Pancreas (tissue), 10 donors: ENCODE data around the gene ZNF414. TPM values are rescaled to one million over a fixed set of nuclear protein-coding genes. Genes with fewer than 3 reads are reported as not detected.

Experiments used
- ATAC-seq, 4 donors: fragments of 200-7000 bp; cut with Tn5 transposase; one replicate each; pipeline versions ENCODE4 v1.8.0 to v1.9.1; 2020; ENCODE audit warnings: mild to moderate bottlenecking in 4 of 4, moderate library complexity in 4 of 4
- DNase-seq, 6 donors: peaks; one replicate each; pipeline ENCODE4 v3.0.0-alpha.2; 2020
- FAIRE-seq: peaks from 2 replicates; lab custom pipeline; 2012; peaks lifted over from hg19 to GRCh38; lab: Jason Lieb, UNC
- H3K27ac ChIP-seq, 4 donors: fragments of 200-600 bp; sonication (generic); 1 replicate in 3 of 4; 2 replicates in 1 of 4; pipeline versions ENCODE4 v1.5.0 to v1.8.0; 2020
- H3K27me3 ChIP-seq, 4 donors: fragments of 200-600 bp; one replicate each; pipeline ENCODE4 v1.8.0; 2021
- H3K36me3 ChIP-seq, 3 donors: fragments of 200-600 bp; sonication (generic) in 1 of 3; one replicate each; pipeline versions ENCODE4 v1.5.0 to v1.8.0; 2020 to 2021
- H3K4me1 ChIP-seq, 3 donors: fragments of 200-600 bp; one replicate each; pipeline ENCODE4 v1.8.0; 2021
- H3K4me3 ChIP-seq, 4 donors: fragments of 200-600 bp; sonication (generic) in 2 of 4; one replicate each; pipeline versions ENCODE4 v1.5.0 to v1.8.0; 2020 to 2021
- H3K9me3 ChIP-seq, 4 donors: fragments of 200-600 bp; one replicate each; pipeline ENCODE4 v1.8.0; 2021
- CTCF ChIP-seq, 4 donors: fragments of 200-600 bp; sonication (generic) in 3 of 4; IDR thresholded peaks; one replicate each; pipeline versions ENCODE4 v1.5.0 to v1.8.0; 2021; ENCODE audit warnings: antibody characterized with exemption in 4 of 4
- WGBS, 2 donors: extraction: QIAGEN DNeasy Blood & Tissue Kit; methylation state at CpG; one replicate each; pipeline ENCODE4 v1.1.7; 2013; 5-methylcytosine and 5-hydroxymethylcytosine counted together
- intact Hi-C, 3 donors: fragments of 100-400 bp; cut with DNase I; formaldehyde crosslinking; loops; one replicate each; pipeline versions ENCODE4 v1.11.1 to v1.14.2; 2022
- polyA plus RNA-seq, 2 donors: library from polyadenylated mRNA; stranded (reverse); fragments of 200-250 nt; gene quantifications; one replicate each; pipeline ENCODE4 v1.2.3, GENCODE V29; 2013
- total RNA-seq, 6 donors: library from RNA; stranded (reverse); fragmentation: NEBNext Ultra II Directional in 4 of 6; extraction: Animal tissue kit (Norgen Biotek cat#: 25700) in 4 of 6; gene quantifications; one replicate each; pipeline versions ENCODE4 v1.2.1 to v1.2.4, GENCODE V29; 2021 to 2023
- donor health status: healthy with polysubstance abuse.
- donor health status: DM: no; HTN: no; CAD: no; lungs with moderate emphysema.
- donor health status: DM: no; HTN: no; CAD: no.
- donor health status: control.
- donor health status: control.
- donor health status: Bipolar disorder and iron deficiency.
- donor health status: DM: yes; HTN: yes; CAD: no.
- donor health status: DM: no; HTN: no; CAD: no.
- donor health status: DM: no; HTN: no; CAD: no.
- donor health status: DM: yes; HTN: yes; CAD: no.

The ZNF414 gene
- total and polyA plus RNA-seq, 8 donors: 7.3 to 36.9 (median 13.1) TPM

- peaks cover 0 to 4% (median 0%) of the 10 kb centered on the region in 3 donors for H3K4me1 ChIP-seq
- no peaks in the 10 kb centered on the region for H3K27me3 ChIP-seq
- no peak for TF ChIP-seq CTCF (IDR thresholded peaks at IDR 0.05)
- intact Hi-C loops: no loop called here
- no peaks in the 10 kb centered on the region for H3K9me3 ChIP-seq
- H3K27ac ChIP-seq: no peak overlapping the region
- FAIRE-seq: no peak
- ATAC-seq: no peak
- no peaks in the 10 kb centered on the region for H3K36me3 ChIP-seq
- H3K4me3 ChIP-seq: no peak overlapping the region
- DNase-seq: no peak
- WGBS, 2 donors: 75 to 76% methylated on average over 4 of the region's 4 CpGs
Observed at GRCh38 chr19:8529369-8530006, 15.5 kb upstream of the ZNF414 start.

GRCh38 chr19:8528500-8528899 is 14.5 kb upstream of the ZNF414 start:
- 46 to 73% methylated on average over 4 of the region's 4 CpGs for WGBS, 2 donors
- H3K36me3 ChIP-seq: no peaks in the 10 kb centered on the region

GRCh38 chr19:8526345-8527091 is 12.6 kb upstream of the ZNF414 start:
- Histone ChIP-seq H3K4me3 (peak overlapping the region; percentile 56 to 83 (median 71)), H3K36me3 (no peaks in the 10 kb centered on the region), H3K27ac (peak overlapping the region; percentile 82 to 91 (median 90)), H3K9me3 (no peaks in the 10 kb centered on the region), H3K4me1 (peaks cover 0 to 4% (median 0%) of the 10 kb centered on the region in 3 donors), H3K27me3 (no peaks in the 10 kb centered on the region)
- FAIRE-seq (no peak), DNase-seq (peak; percentile 87 to 96 (median 93)), ATAC-seq (peak; percentile 76 to 87 (median 80))
- no peak for TF ChIP-seq CTCF (IDR thresholded peaks at IDR 0.05)
- WGBS, 2 donors: 4 to 8% methylated on average over 51 to 57 of the region's 57 CpGs
- intact Hi-C loops: no loop called here

More at GRCh38 chr19:8528500-8528899, 14.5 kb upstream of the ZNF414 start:
- H3K27me3 ChIP-seq: no peaks in the 10 kb centered on the region
- no peak for TF ChIP-seq CTCF (IDR thresholded peaks at IDR 0.05)
- intact Hi-C loops: no loop called here
- no peak overlapping the region for H3K27ac ChIP-seq
- no peak for ATAC-seq
- no peak for FAIRE-seq
- no peaks in the 10 kb centered on the region for H3K9me3 ChIP-seq
- H3K4me1 ChIP-seq: peaks cover 0 to 4% (median 0%) of the 10 kb centered on the region in 3 donors
- DNase-seq: no peak
- no peak overlapping the region for H3K4me3 ChIP-seq

- no peaks in the 10 kb centered on the region for H3K27me3 ChIP-seq
- H3K36me3 ChIP-seq: no peaks in the 10 kb centered on the region
- H3K9me3 ChIP-seq: no peaks in the 10 kb centered on the region
- DNase-seq (no peak), ATAC-seq (no peak), FAIRE-seq (no peak)
- intact Hi-C loops: no loop called here
- peaks cover 0 to 4% (median 0%) of the 10 kb centered on the region in 3 donors for H3K4me1 ChIP-seq
- peak overlapping the region in 3 of 4 donors; percentile 3 to 89 (median 80) for H3K27ac ChIP-seq
- TF ChIP-seq CTCF (IDR thresholded peaks at IDR 0.05): no peak
- 1 to 5% methylated on average over 13 to 15 of the region's 15 CpGs for whole genome bisulfite sequencing, 2 donors
- H3K4me3 ChIP-seq: peak overlapping the region; percentile 7 to 46 (median 24)
Observed at GRCh38 chr19:8525401-8525684, 11.4 kb upstream of the ZNF414 start.

- Histone ChIP-seq H3K36me3 (no peaks in the 10 kb centered on the region), H3K9me3 (no peaks in the 10 kb centered on the region), H3K4me3 (no peak overlapping the region), H3K4me1 (no peaks in the 10 kb centered on the region), H3K27ac (no peak overlapping the region), H3K27me3 (no peaks in the 10 kb centered on the region)
- no peak for ATAC-seq
- no peak for DNase-seq
- no peak for FAIRE-seq
- WGBS, 2 donors: 93 to 96% methylated on average over 6 of the region's 6 CpGs
- TF ChIP-seq CTCF (IDR thresholded peaks at IDR 0.05): no peak
- intact Hi-C loops: no loop called here
Observed at GRCh38 chr19:8519388-8519787, 5.4 kb upstream of the ZNF414 start.
